HT-29 (cell line): ENCODE data around the gene TMEM213. TPM values are rescaled to one million over a fixed set of nuclear protein-coding genes. Genes with fewer than 3 reads are reported as not detected.

Experiments used
- DNase-seq: peaks from one replicate; pipeline ENCODE4 v3.0.0-alpha.2; 2015; ENCODE audit warnings: low spot score
- total RNA-seq: library from RNA; depleted of rRNA; stranded (reverse); fragments of >200 nt; shearing (Covaris generic); gene quantifications from 2 replicates; pipeline ENCODE4 v1.2.3, GENCODE V29; 2014

Gene TMEM213
- total RNA-seq, 1 experiment from 2014 or later = not detected

DNA sequence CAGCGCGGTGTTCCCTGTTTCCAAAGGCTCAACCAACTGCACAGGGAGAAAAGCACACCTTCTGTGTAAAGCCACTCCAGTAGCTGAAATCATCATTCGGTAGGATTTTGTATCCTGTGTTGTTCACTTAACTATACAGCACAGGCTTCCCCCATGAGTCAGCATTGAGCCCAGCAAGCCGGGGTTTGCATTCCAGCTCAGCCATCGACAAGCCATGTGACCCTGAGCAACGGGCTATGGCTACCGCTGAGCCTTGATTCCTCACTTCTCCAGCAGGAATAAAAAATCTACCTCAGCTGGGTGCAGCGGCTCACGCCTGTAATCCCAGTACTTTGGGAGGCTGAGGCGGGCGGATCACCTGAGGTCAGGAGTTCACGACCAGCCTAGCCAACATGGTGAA is 44.3 kb downstream of the TMEM213 start:
- DNase-seq = no peak

DNA sequence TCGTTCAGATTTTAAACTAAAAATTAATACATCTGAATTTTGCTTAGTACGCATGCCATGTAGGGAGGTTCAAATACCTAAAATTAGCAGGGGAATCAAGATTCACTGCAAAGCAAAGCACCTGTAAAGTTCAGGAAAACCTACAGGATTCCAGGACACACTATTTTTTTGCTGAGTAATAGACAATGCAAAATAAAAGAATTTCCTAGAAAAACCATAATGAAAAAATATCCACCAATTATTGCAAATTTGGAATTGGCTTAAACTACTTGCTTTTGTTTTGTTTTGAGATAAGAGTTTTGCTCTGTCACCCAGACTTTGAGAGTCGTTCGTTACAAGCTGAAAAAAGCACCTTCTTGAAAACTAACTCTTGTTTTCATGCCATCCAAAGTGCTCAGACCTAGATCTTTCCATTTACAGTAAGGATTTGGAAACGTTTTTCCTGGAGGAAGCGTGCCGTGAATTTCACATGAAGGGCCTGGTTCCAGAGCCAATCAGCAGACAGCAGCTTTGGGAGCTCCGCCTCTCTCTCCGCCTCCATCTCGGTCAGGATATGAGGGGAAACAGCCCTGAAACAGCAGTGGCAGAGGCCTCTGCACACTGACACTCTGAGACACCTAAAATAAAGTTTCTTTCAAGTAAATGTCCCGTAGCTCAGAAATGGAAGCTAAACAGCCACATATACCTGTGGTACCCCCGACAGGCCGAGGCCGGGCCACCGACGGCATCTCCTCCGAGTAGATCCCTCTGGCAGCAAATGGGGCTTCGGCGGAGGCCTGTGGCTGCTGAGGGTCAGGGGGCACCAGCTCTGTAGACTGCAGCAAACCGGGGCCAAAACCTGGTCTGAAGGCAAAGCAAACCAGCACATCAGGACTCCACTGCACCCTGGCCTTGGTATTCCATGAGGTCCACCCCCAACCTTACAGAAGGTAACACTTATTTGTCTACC is 46.1 kb downstream of the TMEM213 start:
- DNase-seq = no peak

DNA sequence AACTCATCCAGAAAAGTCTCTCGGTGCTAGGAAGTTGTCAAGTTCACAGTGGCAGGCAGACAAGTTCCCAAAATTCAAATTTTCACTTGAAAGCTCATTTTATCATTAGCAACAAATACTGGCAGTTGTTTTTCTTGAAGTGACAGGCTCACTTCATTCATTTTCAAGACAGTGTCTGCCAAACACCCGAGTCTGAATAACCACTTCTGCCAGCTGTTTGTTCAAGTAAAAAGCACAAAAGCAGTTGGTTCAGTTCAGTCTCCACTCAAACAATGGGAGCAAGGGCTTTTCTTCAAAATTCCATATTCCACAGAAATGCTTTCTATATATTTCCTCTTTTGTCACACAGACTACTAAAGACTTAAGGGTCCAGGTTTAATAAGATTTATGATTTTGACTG is 47.9 kb downstream of the TMEM213 start:
- no peak for DNase-seq

DNA sequence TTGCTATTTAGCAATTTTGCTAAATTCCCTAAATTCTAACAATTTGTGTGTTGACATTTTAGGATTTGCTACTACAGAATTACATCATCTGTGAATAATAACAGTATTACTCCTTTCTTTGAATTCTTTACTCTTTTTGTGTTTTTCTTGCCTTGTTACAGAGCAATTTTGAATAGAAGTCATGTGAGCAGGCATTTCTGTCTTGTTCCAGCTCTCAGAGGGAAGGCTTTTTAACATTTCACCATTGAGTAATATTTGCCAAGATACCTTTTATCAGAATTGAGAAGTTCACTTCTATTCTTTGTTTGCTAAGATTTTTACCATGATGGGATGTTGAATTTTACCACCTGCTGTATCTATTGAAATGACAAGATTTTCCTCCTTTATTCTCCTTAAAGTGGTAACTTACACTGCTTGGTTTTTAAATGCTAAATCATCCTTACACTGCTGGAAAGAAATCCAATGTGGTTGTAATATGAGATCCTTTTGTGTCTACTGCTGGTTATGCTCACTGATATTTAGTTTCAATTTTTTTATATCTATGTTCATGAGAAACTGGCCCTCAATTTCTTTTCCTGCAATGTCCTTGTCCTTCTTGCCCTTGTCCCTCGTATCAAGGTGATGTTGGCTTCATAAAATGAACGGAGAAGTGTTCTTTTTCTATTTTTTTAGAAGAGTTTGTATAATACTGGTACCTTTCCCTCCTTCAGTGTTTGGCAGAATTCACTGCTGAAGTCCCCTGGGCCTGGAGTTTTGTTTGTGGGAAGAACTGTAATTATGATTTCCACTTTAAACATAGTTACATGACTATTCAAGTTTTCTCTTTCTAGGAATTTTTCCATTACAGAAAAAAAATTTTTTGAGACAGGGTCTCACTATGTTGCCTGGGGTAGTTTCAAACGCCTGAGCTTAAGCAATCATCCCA is 50.5 kb downstream of the TMEM213 start:
- no peak for DNase-seq

DNA sequence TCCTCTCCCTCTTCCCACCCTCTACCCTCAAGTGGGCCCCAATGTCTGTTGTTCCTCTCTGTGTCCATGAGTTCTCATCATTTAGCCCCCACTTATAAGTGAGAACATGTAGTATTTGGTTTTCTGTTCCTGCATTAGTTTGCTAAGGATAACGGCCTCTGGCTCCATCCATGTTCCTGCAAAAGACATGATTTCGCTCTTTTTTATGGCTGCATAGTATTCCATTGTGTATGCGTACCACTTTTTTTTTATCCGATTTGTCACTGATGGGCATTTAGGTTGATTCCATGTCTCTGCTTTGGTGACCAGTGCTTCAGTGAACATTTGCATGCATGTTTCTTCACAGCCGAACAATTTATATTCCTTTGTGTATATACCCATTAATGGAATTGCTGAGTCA is 51.9 kb downstream of the TMEM213 start:
- no peak for DNase-seq

DNA sequence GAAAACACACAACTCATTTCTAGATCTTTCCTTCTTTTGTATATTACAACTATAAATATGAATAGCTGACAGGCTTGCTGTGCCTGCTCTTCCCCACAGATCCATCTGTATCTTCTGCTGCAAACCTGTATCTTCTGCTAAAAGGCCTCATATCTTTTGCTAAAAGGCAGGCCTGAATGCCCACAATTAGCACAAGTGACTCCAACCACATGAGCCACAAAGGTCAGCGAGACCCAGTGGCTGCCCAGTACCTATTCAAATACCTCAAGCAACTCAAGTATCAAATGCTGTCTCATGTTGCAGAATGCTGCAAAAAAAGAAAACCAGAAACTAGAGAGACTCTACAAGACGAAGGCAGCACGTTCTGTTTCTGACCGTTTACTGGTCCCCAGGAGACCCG is 54.7 kb downstream of the TMEM213 start:
- no peak for DNase-seq

DNA sequence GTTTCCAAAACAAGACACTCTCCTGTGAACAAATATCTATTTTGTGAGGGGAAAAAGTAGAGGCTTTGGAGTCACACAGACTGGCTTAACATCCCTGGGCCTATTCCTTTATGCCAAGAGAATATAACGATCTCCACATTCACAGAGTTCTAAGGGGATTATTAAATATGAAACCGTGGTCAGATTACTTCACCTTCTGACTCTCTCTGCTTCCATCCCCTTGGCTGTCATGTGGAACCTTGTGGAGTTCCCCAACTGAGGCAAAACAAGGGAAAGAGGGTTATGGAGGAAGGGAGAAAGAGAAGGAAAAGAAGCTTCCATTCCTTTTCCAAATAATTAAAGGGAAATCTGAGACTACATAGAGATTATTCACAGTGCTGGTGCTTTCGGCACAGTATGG is 55.7 kb downstream of the TMEM213 start:
- DNase-seq = no peak

DNA sequence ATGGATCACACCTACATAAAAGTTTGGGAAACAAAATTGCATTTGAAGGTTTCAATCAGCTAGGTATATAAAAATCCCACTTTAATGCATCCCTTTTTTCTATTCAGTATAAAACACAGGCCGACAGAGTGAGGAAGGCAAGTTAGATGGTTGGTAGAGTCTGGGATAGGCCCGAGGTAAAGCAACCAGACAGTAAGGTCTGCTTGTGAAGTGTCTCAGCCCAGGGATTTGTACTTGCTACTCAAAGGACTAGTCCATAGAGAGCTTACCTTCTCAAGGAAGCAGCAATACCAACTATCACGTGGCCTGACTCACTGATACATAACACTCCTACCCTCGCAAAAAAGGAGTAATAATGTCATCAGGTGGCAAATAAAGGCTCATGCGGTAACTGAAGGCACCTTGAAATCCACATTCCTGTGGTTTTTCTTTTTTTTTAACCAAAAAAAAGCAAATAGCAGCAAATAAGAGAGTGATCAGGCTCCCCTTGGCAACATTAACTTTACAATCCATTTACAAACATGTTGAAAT is 56.4 kb downstream of the TMEM213 start:
- no peak for DNase-seq

DNA sequence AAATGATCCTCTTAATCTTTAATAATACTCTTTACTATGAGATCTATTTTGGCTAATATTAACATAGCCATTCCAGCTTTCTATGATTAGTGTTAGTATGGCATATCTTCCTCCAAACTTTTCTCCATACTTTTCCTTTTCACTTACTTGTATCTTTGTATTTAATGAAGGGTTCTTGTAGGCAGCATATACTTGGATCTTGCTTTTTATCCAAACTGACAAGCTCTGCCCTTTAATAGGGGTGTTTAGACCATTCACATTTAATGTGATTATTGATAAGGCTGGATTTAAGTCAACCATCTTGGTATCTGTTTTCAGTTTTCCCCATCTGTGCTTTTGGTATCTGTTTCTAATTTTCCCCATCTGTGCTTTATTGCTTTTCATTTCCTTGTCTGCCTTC is 59.9 kb downstream of the TMEM213 start:
- no peak for DNase-seq

DNA sequence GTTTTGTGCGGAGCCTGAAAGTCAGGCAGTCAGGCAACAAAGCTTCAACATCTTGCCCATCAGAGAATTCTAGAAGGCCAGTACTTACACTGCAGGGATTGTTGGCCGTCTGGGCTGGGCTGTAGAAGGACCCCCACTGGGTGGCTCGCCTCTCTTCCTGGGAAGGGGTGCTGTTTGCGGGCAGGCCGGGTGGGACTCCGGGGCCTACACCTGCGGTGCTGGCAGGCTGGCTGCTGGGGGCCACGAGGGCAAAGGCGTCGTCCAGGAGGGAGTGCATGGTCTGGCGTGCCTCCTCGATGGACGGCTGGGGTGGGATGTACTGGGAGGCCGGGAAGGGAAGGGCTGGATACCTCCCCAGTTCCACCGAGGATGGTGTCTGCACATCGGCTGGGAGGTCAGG is 63.3 kb downstream of the TMEM213 start:
- no peak for DNase-seq

DNA sequence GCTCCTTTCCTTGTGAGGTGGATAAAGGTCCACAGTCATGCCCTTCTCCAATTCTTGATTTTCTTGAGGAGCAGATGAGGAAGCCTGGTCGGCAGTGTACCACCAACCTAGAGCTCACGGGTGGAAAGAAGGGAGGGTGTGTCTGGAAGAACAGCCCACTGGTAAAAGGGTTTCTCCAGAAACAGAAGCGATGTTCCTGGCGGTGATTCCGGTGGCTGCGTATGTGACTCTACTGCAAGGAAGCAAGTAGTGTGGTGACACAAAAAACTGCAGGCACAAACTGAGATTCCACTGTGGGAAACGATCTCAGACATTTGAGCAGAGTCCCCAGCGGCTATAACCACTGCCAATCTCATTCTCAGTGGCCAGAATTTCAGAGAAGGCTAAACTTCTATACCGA is 66.1 kb downstream of the TMEM213 start:
- DNase-seq = no peak

DNA sequence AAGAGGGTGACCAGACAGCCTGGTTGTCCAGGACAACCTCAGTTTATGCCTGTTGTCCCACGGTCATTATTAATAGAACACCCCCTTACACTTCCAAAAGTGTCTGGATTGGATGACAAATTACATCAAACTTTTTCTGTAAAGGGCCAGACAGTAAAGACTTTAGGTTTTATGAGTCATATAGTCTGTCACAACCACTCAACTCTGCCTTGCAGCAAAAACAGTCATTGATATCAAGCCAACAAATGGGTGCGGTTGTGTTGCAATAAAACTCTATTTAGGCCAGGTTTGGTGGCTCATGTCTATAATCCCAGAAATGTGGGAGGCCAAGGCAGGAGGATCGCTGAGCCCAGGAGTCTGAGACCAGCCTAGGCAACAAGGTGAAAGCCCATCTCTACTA is 66.9 kb downstream of the TMEM213 start:
- DNase-seq = no peak

DNA sequence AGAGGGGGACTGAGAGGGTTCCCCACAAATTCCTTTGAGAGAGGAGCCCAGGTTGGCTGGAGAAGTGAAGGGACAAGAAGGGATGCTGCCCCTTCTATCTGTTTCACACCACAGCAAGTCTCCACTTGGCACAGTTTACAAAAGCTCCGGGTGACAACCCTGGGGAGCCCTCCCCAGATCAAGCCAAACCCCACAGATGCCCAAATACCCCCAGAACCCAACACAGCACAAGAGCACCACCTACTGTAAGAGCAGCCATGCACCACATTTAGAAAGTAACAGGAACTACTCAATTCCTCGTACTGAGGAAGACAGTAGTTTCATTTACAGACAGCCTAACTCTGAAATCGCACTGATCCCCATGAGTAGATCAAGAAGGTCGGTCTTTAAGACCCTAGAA is 68.0 kb downstream of the TMEM213 start:
- DNase-seq = peak; percentile 43

DNA sequence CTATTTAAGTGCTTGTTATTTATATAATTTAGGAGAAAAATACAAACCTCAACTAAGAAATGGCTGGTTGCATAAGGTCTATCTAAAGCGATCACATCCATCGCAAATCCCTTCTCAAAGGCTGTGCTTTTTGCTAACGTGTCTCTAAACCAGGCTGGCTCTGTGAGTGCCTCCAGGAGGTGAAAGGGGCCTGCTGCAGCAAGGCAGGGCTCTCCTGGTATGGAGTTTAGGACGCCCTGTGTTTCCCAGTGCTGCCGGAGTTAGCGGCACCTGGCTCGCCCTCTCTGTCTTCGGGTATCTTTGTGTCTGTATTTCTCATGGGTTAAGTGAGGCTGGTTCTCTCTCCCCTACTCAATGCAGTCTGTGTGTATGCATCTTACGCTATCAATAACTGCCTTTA is 68.6 kb downstream of the TMEM213 start:
- no peak for DNase-seq

DNA sequence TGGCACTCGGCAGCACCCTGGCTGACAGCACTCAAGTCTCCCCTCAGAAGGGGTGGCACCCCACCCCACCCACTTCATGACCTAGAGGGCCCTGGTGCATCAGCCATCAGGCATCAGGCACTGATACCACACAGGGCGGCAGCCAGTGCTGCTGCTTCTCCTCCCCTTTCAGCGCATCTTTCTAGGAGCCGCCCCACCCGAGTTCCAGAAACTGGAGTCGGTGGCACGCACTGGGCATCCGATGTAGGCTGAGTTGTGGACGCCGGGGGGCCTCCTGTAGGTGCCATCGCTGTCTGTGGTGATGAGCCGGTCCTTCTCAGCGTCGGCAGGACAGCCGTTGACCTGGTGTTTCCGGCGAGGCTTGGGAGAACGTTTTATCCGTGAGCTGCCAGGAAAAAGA is 70.0 kb downstream of the TMEM213 start:
- DNase-seq = no peak

DNA sequence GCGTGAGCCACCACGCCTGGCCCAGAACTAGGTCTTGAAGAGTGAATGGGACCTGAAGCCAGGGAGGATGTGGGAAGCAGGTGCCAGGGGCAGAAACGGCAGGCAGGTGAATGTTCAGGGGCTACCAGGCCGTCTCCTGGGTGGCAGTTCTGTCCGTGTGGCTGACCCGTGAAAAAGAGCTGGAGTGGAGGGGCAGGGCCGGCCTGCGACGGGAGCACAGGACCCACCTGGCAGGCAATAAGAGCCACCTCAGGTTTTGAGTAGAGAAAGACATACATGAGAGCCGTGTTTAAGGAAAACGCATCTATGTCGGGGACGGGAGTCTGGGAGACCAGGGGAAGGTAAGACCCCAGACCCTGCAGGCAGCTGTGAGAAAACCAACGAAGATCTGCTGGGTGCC is 70.9 kb downstream of the TMEM213 start:
- no peak for DNase-seq

DNA sequence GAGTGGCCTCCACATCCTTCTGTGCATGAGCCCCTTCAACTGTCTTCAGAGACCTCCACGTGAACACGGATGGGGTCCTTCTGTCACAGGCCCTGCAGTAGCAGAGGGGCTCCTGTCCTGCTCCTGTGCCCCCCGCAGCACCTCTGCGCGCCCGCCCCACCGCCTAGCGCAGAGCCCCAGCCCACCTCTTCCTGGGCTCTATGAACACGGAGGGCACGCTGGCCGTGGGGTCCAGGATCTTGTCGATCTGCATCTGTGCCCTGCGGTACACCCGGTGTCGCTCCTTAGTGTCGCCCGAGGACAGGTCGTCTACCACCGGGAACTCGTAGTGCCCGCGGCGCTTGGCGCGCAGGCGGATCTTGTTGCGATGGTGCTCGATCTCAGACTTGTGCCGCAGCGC is 71.6 kb downstream of the TMEM213 start:
- DNase-seq = no peak

DNA sequence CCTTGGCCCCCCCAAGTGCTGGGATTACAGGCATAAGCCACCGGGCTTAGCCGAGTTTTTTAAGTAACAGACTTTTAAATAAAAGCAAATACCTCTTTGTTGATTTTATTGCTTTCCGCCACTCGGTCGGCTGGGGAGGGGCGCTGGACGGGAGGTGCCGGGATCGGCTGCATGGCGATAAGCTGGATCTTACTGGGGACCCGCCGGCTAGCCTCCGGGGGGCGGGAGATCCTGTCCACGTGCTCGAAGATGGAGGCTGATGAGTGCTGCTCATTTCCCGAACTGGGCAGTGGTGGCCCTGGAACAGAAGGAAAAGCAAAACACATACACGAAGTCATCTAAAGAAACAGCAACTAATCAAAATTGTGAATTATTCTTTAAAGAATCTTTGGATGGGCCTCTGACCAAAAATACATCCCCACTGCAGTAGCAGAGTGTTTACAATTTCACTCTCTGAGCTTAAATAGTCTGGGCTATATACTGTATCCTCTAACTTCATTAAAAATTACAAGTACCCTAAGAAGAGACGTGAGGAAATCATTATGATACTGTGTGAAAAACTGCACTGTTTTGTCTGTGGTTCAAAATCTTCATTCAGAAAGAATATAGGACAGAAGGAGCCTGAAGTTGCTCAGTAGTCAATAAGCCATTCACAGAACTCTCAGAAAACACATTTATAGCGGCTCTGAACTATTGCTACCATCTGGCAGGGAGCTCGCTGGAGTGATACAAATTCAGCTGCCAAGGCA is 73.4 kb downstream of the TMEM213 start:
- DNase-seq = no peak

DNA sequence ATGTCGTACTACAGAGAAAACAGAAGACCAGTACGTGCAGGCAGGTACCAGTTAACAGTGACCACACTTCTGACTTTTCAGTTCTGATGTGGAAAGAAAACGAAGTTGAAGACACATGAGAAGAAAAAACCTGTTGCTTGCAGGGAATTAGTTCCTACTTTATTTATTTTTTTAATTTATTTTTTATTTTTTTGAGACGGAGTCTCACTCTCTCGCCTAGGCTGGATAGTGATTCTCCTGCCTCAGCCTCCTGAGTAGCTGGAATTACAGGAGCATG is 74.0 kb downstream of the TMEM213 start:
- DNase-seq = no peak

DNA sequence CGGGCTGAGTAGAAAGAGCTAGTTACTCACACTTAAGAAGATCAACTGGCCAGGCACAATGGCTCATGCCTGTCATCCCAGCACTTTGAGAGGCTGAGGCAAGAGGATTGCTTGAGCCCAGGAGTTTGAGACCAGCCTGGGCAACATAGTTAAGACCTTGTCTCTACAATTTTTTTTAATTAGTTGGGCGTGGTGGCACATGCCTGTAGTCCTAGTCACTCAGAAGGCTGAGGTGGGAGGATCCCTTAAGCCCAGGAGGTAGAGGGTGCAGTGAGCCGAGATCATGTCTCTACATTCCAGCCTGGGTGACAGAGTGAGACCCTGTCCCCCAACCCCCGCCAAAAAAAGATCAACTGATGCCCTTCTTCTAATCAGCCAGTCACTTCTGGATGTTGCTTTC is 74.8 kb downstream of the TMEM213 start:
- DNase-seq = no peak

DNA sequence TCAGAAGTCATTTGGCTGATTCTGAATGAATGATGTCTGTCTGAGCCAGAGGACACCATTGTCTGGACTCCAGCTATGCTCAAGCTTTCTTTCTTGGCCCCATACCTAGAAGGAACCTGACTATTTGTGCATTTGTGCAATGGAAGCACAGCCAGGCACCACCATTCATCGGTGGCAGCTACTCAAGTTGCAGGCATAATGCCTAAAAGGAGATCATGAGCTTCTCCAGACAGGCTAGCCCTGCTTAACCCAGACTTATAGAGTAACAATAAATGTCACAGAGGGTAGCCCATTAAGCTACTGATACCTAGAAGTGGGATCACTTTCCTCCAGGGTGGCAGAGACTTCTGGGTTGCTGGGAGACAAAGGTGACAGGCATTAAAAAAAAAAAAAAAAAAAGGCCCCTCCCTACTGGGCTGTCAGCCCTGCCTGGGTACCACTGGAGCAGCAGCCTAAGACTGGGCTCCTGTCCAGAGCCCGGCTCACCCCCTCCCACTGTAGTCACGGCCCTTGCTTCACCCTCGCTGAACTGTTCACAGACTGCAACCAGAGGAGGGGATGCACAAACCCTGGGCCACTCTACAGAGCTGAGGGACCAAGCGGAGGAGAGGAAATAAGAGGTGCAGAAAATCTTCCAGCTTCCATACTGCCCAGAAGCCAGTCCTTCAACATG is 75.6 kb downstream of the TMEM213 start:
- no peak for DNase-seq
